GM21619 (cell line): Measurements from ENCODE around the gene TNS3.

ENCODE experiments used
- ATAC-seq: cut with Tn5 transposase; IDR thresholded peaks from one replicate; pipeline ENCODE4 v1.9.1; 2021; ENCODE audit not compliant: unreplicated experiment

Gene TNS3

GRCh38 chr7:47526466-47526865 lies 55.4 kb downstream of the TNS3 start:
- no peak for ATAC-seq

GRCh38 chr7:47525066-47525623 lies 56.8 kb downstream of the TNS3 start:
- no peak for ATAC-seq

- ATAC-seq = no peak
Observed at GRCh38 chr7:47523401-47523800, 58.5 kb downstream of the TNS3 start.

- ATAC-seq = no peak
Observed at GRCh38 chr7:47521816-47522561, 59.9 kb downstream of the TNS3 start.

GRCh38 chr7:47521011-47521795 lies 60.7 kb downstream of the TNS3 start:
- ATAC-seq = no peak

GRCh38 chr7:47520406-47520805 lies 61.5 kb downstream of the TNS3 start:
- no peak for ATAC-seq

GRCh38 chr7:47518827-47519226 lies 63.1 kb downstream of the TNS3 start:
- ATAC-seq = no peak

- no peak for ATAC-seq
Observed at GRCh38 chr7:47517821-47518480, 64.0 kb downstream of the TNS3 start.

- no peak for ATAC-seq
Observed at GRCh38 chr7:47516985-47517600, 64.8 kb downstream of the TNS3 start.

GRCh38 chr7:47516386-47516785 lies 65.5 kb downstream of the TNS3 start:
- ATAC-seq = no peak

- ATAC-seq = no peak
Observed at GRCh38 chr7:47515305-47515834, 66.5 kb downstream of the TNS3 start.

GRCh38 chr7:47514818-47515217 lies 67.1 kb downstream of the TNS3 start:
- no peak for ATAC-seq

- no peak for ATAC-seq
Observed at GRCh38 chr7:47514367-47514766, 67.5 kb downstream of the TNS3 start.

- no peak for ATAC-seq
Observed at GRCh38 chr7:47513741-47514241, 68.1 kb downstream of the TNS3 start.

- no peak for ATAC-seq
Observed at GRCh38 chr7:47512481-47513176, 69.3 kb downstream of the TNS3 start.

GRCh38 chr7:47511699-47512370 lies 70.1 kb downstream of the TNS3 start:
- no peak for ATAC-seq

GRCh38 chr7:47510786-47511185 lies 71.1 kb downstream of the TNS3 start:
- no peak for ATAC-seq

GRCh38 chr7:47510192-47510591 lies 71.7 kb downstream of the TNS3 start:
- no peak for ATAC-seq

GRCh38 chr7:47509571-47509970 lies 72.3 kb downstream of the TNS3 start:
- ATAC-seq = no peak
